Activated naive CD8-positive, alpha-beta T cell treated with anti-CD3 and anti-CD28 coated beads for 36 hours (primary cell): ENCODE data around the gene HRG. TPM values are rescaled to one million over a fixed set of nuclear protein-coding genes. Genes with fewer than 3 reads are reported as not detected.

ENCODE experiments used
- DNase-seq: peaks from one replicate; pipeline ENCODE4 v3.0.0; 2021
- H3K27ac Mint-ChIP-seq: one replicate; pipeline ENCODE4 v1.8.0; 2022; ENCODE audit warnings: mild to moderate bottlenecking, moderate library complexity, mixed read lengths
- H3K27me3 Mint-ChIP-seq: one replicate; pipeline ENCODE4 v1.8.0; 2022; ENCODE audit warnings: mild to moderate bottlenecking, mixed read lengths
- H3K36me3 Mint-ChIP-seq: one replicate; pipeline ENCODE4 v1.8.0; 2021; ENCODE audit warnings: mild to moderate bottlenecking, mixed read lengths
- H3K4me1 Mint-ChIP-seq: one replicate; pipeline ENCODE4 v1.8.0; 2021; ENCODE audit warnings: mixed read lengths
- H3K4me3 Mint-ChIP-seq: one replicate; pipeline ENCODE4 v1.8.0; 2022; ENCODE audit warnings: mild to moderate bottlenecking, moderate library complexity, mixed read lengths
- H3K9me3 Mint-ChIP-seq: one replicate; pipeline ENCODE4 v1.8.0; 2022; ENCODE audit warnings: mixed read lengths
- total RNA-seq, 2 experiments: library from RNA; stranded (reverse); gene quantifications; one replicate each; pipeline ENCODE4 v1.2.3, GENCODE V29; 2021

The HRG gene
- total RNA-seq, 2 experiments from 2014 or later, result not detected

- Mint-ChIP-seq H3K4me1 (no peaks in the 10 kb centered on the region), H3K27ac (no peak overlapping the region), H3K36me3 (no peaks in the 10 kb centered on the region)
These were observed 54.3 kb downstream of the HRG start for GRCh38 chr3:186719945-186720739.

GRCh38 chr3:186722457-186722856 is 56.6 kb downstream of the HRG start:
- Mint-ChIP-seq H3K27me3 (no peaks in the 10 kb centered on the region), H3K9me3 (no peaks in the 10 kb centered on the region)

More at GRCh38 chr3:186719945-186720739, 54.3 kb downstream of the HRG start:
- DNase-seq, result no peak
- Mint-ChIP-seq H3K9me3 (no peaks in the 10 kb centered on the region), H3K27me3 (no peaks in the 10 kb centered on the region), H3K4me3 (no peak overlapping the region)

DNA sequence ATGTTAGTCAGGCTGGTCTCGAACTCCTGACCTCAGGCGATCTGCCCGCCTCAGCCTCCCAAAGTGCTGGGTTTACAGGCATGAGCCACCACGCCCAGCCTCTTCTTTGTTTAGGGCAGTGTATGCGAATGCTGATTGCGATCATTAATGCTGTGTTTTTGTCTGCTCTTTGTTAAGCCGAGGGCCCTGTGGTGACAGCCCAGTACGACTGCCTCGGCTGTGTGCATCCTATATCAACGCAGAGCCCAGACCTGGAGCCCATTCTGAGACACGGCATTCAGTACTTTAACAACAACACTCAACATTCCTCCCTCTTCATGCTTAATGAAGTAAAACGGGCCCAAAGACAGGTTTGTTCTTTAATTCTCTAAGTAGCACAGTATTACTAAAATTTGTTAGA is 59.1 kb downstream of the HRG start:
- Mint-ChIP-seq H3K4me1 (no peaks in the 10 kb centered on the region), H3K36me3 (no peaks in the 10 kb centered on the region), H3K4me3 (no peak overlapping the region), H3K9me3 (no peaks in the 10 kb centered on the region), H3K27ac (no peak overlapping the region), H3K27me3 (no peaks in the 10 kb centered on the region)
- no peak for DNase-seq

More at GRCh38 chr3:186722457-186722856, 56.6 kb downstream of the HRG start:
- H3K4me1 Mint-ChIP-seq, result no peaks in the 10 kb centered on the region
- no peaks in the 10 kb centered on the region for H3K36me3 Mint-ChIP-seq
- DNase-seq, result no peak
- H3K4me3 Mint-ChIP-seq, result no peak overlapping the region
- H3K27ac Mint-ChIP-seq, result no peak overlapping the region

Other genes starting within 250 kb of the HRG start
- 1 to 10 TPM; 1.7 TPM for gene CRYGS, start 121.6 kb upstream of the HRG start, total RNA-seq
- gene TBCCD1, start 98.7 kb upstream of the HRG start, total RNA-seq, result 10 to 100 TPM; 12.7 to 15.4 TPM
- gene DNAJB11, start 95.3 kb upstream of the HRG start, total RNA-seq, result 10 to 100 TPM; 51.7 to 53.9 TPM
- not detected for gene AHSG, start 53.0 kb upstream of the HRG start, total RNA-seq
- gene FETUB, start 25.6 kb upstream of the HRG start, total RNA-seq, result not detected
- not detected for gene KNG1, start 51.3 kb downstream of the HRG start, total RNA-seq
- 100 to 1,000 TPM; 446 to 480 TPM for gene EIF4A2, start 117.6 kb downstream of the HRG start, total RNA-seq
- gene RFC4, start 140.5 kb downstream of the HRG start, total RNA-seq, result 100 to 1,000 TPM; 121 to 136 TPM
- gene ADIPOQ, start 176.7 kb downstream of the HRG start, total RNA-seq, result not detected